PFSK-1 (cell line): ENCODE results near the gene SLC16A7.

Source experiments
- FOXP2 ChIP-seq: optimal IDR thresholded peaks from 2 replicates; pipeline ENCODE3; 2011; ENCODE audit warnings: borderline replicate concordance, control low read depth, inconsistent platforms; ENCODE audit not compliant: insufficient read depth; ENCODE audit errors: extremely low read length, extremely low read depth
- POLR2AphosphoS5 ChIP-seq: IDR thresholded peaks from 2 replicates; pipeline ENCODE4 v1.6.1; 2012; ENCODE audit warnings: low read depth, mild to moderate bottlenecking, control low read depth, low read length, moderate library complexity
- SIN3A ChIP-seq: IDR thresholded peaks from 2 replicates; pipeline ENCODE4 v1.6.1; 2012; ENCODE audit warnings: mild to moderate bottlenecking, low read length, moderate library complexity, borderline replicate concordance; ENCODE audit not compliant: insufficient read depth
- TAF1 ChIP-seq: IDR thresholded peaks from 2 replicates; pipeline ENCODE4 v1.6.1; 2012; ENCODE audit warnings: low read length, control low read depth, borderline replicate concordance; ENCODE audit not compliant: insufficient read depth
- TF ChIP-seq, protein P1 (sequence below), 2 experiments: IDR thresholded peaks; 2 replicates each; pipeline versions ENCODE4 v1.6.1 to v1.8.0; 2011 to 2012; ENCODE audit warnings: low read depth in 2 of 2, low read length in 2 of 2, control low read depth in 1 of 2, inconsistent platforms in 1 of 2, mild to moderate bottlenecking in 1 of 2, moderate library complexity in 1 of 2; ENCODE audit not compliant: insufficient read depth in 1 of 2

- TF ChIP-seq FOXP2 (no peak), POLR2AphosphoS5 (no peak), TAF1 (no peak), SIN3A (no peak)
- TF ChIP-seq, protein P1, sequence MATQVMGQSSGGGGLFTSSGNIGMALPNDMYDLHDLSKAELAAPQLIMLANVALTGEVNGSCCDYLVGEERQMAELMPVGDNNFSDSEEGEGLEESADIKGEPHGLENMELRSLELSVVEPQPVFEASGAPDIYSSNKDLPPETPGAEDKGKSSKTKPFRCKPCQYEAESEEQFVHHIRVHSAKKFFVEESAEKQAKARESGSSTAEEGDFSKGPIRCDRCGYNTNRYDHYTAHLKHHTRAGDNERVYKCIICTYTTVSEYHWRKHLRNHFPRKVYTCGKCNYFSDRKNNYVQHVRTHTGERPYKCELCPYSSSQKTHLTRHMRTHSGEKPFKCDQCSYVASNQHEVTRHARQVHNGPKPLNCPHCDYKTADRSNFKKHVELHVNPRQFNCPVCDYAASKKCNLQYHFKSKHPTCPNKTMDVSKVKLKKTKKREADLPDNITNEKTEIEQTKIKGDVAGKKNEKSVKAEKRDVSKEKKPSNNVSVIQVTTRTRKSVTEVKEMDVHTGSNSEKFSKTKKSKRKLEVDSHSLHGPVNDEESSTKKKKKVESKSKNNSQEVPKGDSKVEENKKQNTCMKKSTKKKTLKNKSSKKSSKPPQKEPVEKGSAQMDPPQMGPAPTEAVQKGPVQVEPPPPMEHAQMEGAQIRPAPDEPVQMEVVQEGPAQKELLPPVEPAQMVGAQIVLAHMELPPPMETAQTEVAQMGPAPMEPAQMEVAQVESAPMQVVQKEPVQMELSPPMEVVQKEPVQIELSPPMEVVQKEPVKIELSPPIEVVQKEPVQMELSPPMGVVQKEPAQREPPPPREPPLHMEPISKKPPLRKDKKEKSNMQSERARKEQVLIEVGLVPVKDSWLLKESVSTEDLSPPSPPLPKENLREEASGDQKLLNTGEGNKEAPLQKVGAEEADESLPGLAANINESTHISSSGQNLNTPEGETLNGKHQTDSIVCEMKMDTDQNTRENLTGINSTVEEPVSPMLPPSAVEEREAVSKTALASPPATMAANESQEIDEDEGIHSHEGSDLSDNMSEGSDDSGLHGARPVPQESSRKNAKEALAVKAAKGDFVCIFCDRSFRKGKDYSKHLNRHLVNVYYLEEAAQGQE (IDR thresholded peaks at IDR 0.05; ENCODE audit: insufficient read depth in 1 of 2, low read depth in 2 of 2, low read length in 2 of 2), result no peak
Observed at GRCh38 chr12:59593761-59594160, 2.1 kb upstream of the SLC16A7 start.
